HFF-Myc (cell line): Measurements from ENCODE around the gene TAC3.

ENCODE experiments used
- DNase-seq: peaks from one replicate; pipeline ENCODE4 v3.0.0-alpha.2; 2011; ENCODE audit warnings: low read depth; ENCODE audit errors: extremely low read depth
- H3K4me3 ChIP-seq: replicated peaks from 2 replicates; pipeline ENCODE4 v1.5.1; 2011; ENCODE audit warnings: low read depth, mild to moderate bottlenecking, control low read depth, low read length
- TF ChIP-seq, protein P1 (sequence below): IDR thresholded peaks from 2 replicates; pipeline ENCODE4 v1.5.1; 2012; ENCODE audit warnings: mild to moderate bottlenecking, low read depth, low read length, control low read depth; ENCODE audit errors: missing control alignments

Gene TAC3

DNA sequence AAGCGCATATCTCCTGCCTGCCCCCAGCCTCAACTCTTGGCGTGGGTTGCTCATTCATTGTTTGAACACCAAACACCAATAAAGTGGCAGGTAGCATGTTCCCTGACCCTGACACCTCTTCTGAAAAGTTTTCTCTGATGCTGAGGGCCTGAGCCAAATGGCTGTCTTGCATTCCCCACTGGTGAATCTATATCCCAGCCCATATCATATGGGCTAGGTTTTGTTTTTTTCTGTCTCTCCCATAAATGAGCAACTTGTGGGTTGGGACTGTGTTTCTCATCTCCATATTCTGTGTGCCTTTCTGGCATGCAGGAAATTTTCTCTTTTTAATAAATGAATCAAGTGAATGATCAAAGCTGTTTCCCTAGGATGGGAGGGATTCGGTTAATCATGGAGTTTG is 28.6 kb upstream of the TAC3 start:
- no peak for DNase-seq
- TF ChIP-seq, protein P1, sequence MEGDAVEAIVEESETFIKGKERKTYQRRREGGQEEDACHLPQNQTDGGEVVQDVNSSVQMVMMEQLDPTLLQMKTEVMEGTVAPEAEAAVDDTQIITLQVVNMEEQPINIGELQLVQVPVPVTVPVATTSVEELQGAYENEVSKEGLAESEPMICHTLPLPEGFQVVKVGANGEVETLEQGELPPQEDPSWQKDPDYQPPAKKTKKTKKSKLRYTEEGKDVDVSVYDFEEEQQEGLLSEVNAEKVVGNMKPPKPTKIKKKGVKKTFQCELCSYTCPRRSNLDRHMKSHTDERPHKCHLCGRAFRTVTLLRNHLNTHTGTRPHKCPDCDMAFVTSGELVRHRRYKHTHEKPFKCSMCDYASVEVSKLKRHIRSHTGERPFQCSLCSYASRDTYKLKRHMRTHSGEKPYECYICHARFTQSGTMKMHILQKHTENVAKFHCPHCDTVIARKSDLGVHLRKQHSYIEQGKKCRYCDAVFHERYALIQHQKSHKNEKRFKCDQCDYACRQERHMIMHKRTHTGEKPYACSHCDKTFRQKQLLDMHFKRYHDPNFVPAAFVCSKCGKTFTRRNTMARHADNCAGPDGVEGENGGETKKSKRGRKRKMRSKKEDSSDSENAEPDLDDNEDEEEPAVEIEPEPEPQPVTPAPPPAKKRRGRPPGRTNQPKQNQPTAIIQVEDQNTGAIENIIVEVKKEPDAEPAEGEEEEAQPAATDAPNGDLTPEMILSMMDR: no peak
- H3K4me3 ChIP-seq: no peak overlapping the region

DNA sequence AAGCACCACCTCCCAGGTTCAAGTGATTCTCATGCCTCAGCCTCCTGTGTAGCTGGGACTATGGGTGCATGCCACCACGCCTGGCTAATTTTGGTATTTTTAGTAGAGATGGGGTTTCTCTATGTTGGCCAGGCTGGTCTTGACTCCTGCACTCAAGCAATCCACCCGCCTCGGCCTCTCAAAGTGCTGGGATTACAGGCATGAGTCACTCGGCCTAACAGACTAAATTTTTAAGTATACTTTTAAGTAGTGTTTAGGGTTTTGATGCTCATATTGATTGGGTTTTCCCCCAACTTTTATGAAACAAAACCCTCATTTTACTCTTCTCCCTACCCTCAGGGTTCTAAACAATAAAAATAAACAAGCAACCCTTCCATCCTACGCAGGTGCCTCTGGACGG is 28.1 kb upstream of the TAC3 start:
- no peak for DNase-seq
- TF ChIP-seq, protein P1: no peak
- no peak overlapping the region for H3K4me3 ChIP-seq

DNA sequence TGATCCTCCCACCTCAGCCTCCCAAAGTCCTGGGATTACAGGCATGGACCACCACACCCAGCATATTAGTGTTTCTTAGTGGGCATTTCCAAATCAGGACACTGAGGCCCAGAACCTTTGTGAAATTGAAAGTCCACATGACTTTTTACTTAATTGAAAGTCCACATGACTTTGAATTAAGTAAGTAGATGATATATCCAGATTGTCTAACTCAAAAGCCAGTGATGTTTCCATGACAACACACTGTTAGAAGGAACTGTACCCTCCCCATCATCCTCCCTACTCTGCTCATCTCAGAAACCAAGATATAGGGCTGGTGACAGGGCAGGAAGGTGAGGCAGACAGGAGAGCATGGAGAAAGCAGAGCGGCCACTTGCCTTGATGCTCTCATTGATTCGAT is 26.4 kb upstream of the TAC3 start:
- H3K4me3 ChIP-seq: no peak overlapping the region
- no peak for DNase-seq
- TF ChIP-seq, protein P1: no peak

DNA sequence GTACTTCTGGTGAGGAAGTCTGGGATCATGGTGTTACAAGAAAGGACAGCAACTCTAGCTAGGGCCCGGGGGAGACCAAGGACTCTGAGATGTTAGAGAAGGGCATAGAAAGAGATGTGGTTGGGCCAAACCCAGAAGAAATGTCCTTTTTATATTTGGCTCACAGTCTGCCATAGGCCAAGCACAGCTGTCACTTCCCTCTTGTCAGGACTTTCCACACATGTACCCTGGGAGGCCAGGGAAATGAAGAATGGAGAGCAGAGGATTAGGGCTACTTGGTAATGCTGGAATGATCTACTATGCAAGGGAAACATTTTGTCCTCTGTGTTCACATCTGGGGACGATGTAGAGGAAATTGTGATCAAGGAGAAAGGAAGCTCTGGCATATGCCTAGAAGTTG is 24.4 kb upstream of the TAC3 start:
- DNase-seq: no peak
- TF ChIP-seq, protein P1: no peak
- H3K4me3 ChIP-seq: no peak overlapping the region

DNA sequence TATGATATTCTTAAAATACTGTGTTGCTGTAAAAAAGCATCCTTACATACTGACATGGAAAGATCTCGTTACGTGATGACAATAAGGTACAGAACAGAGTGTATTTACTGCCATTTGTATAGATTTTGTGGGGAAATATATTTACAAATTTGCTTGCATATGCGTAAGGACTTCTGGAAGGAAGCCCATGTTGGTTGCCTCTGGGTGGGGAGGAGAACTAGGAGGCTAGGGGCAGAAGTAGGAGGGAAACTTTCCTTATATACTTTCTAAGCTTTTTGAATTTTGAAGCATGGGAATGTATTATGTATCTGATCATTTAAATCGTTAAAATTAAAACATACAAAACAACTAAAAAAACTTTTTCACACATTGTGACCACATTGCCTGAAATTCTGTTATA is 23.9 kb upstream of the TAC3 start:
- TF ChIP-seq, protein P1: no peak
- no peak overlapping the region for H3K4me3 ChIP-seq
- DNase-seq: no peak

DNA sequence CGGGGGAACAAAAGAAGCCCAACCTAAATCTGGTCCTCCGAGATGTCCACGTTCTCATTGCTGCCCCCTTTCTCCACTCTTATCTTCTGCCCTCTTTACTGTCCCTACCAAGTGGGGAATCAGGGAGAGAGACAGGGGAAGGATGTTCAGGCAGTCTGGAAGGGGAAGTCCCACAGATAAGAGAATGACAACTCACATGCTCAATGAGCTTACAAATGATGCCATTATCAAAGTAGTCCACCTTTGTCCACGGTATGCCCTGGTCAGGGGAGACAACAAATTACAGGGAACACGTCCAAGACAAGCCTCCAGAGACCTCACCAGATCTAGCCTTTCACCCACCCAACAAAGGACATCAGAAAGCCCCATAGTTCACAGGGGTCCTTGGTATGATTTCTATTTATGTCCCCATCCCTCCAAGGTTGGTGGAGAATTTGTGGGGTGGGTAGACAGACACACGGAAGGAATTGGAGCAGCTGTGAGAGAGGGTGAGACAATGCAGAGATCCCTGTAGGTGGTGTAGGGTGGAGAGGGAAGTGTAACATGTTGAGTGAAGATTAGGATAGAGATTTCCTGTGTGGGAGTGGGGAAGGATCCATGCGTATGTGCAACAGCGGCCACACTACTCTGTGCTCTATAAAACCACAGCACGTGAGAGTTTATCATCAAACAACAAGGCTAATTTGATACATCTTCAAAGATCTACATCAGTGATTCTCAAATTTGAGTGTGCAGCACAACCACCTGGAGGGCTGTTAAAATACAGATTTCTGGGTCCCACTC is 22.9 kb upstream of the TAC3 start:
- no peak for DNase-seq
- TF ChIP-seq, protein P1: no peak
- H3K4me3 ChIP-seq: no peak overlapping the region

DNA sequence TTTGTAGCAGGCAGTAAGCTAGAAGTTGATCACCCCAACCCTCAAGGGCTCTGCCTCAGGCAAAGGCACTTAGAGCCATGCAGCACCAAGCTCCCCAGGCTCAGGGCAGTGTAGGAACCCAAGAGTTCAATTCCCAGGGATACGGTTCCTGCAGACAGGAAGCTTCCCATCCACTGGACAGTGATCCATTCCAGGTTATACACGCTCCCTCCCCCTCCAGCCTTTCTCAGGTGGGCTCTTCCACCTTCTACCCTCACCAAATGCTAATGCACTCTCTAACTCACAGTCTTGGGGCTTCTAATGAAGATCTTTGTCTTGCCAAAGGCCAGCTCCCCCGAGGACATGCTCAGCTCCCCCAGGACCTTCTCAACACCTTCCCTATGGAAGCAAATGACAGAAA is 20.9 kb upstream of the TAC3 start:
- no peak overlapping the region for H3K4me3 ChIP-seq
- DNase-seq: no peak
- TF ChIP-seq, protein P1: no peak
